HPDE6-E6E7 (cell line): ENCODE data around the gene CDH2.

Experiments used
- DNase-seq: peaks from one replicate; pipeline ENCODE4 v3.0.0; 2011; ENCODE audit warnings: missing footprints; ENCODE audit errors: extremely low spot score

Gene CDH2

DNA sequence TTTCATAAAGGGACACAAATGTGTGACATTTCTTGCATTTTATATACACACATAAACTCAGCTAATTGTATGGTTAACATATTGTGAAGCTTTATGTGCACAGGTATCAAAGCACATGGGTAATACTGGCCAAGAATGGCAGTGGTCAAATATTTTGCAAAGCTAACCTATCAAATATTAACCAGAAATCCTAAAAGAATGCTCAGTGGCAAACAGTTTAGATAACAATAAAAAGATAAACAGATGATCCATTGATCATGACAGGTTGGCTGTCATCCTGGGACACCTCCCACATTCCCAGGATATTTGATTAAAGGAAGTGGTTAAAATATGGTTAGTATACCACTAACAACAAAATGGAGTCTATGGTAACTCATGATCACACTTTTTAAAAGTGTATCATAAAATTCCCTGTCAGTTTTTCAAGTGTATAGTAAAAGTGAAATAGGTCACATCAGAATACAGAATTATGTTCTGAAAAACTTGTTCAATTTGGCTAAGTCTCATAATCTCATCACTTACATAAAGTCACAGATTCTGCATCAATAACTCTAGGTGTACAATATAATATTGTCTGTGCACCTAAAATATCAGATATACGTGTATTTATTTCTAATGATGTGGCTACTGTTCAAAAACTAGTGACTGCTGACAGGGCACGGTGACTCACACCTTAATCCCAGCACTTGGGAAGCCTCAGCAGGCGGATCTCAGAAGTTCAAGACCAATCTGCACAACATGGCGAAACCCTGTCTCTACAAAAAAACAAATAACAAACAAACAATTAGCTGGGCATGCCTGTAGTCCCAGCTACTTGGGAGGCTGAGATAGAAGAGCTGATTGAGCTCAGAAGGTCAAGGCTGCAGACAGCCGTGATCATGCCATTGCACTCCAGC lies 48.9 kb downstream of the CDH2 start:
- no peak for DNase-seq

DNA sequence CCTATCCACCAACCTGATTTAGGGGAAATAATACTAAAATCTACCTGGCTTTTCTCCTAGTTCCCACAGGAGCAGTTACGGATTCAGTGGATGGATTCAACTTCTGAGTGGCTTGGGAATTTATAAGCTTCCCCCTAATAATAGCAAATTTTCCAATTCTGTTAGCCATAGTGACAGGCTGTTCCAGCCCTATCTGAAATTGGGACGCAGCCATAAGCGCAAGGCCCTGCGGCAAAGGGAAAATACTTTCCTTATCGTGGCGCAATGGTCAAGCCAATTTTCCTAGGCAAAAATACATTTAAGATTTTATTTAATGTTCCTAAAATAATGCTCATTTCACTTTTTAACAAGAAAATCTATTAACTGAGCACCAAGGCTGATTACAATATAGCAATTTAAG lies 49.7 kb downstream of the CDH2 start:
- no peak for DNase-seq

- no peak for DNase-seq
Observed at GRCh38 chr18:28126768-28127167, 50.2 kb downstream of the CDH2 start.

DNA sequence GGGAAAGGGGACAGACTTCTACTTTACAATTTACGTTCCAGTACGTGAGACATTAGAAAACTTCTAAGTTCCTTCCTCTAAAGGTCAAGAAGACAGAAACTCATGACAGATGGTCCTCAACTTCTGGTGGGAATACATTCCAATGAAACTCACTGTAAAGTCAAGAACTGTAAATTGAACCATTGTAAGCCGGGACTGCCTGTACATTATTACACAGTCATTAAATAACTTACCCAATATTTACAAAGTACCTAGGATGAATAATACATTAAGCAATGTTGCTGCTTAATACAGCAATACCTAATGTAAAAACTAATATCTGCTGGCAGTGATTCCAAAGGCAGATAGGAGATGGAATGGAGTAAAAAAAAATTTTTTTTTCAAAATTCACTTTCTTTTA lies 51.9 kb downstream of the CDH2 start:
- no peak for DNase-seq

- DNase-seq, result no peak
Observed at GRCh38 chr18:28124131-28125029, 52.5 kb downstream of the CDH2 start.

DNA sequence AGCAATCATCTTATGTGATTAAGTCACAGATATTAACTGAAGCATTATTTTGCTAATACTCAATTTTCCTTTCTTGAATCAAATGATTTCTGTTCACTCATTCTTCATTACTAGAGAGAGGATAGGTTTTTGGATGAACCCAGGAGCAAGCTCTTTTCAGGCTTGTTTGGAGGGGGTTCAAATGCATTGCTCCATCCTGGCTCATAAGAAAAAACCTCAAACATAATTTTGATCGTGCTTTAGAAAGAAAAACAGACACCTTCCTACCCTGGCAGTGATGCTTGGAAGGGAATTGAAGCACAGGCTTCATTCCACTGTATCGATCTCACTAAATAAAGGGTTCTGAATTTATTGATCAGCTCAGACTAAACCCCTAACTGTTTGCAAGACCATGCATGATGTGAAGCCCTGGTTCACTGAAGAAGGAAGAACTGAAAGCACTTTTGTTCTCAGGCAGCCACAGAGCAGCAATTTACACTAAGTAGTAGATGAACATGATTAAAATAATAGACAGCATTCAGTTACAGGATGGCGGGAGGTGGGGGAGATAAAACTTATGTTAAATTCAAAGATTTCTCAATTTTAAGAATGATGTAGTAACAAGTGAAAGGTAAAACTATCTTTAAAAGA lies 53.4 kb downstream of the CDH2 start:
- no peak for DNase-seq

GRCh38 chr18:28120828-28121515 lies 56.0 kb downstream of the CDH2 start:
- DNase-seq, result no peak

DNA sequence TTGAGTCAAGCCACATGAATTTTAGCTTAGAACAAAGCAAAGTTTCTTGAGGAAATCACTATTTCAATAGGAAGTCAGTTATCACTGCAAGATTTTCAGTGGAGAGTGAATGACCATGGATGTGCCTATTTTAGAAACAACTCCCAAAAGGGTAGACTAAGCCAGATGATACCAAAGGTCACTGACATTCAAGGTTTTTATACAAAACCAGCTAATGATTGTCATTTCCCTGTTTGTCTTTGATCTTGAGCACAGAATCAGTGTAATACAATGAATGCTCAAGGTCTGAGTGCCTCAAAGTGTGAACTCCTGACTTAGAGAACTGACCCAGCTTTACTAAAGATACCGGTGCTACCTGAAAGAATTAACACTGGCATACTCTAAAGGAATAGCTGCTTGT lies 60.5 kb downstream of the CDH2 start:
- no peak for DNase-seq

DNA sequence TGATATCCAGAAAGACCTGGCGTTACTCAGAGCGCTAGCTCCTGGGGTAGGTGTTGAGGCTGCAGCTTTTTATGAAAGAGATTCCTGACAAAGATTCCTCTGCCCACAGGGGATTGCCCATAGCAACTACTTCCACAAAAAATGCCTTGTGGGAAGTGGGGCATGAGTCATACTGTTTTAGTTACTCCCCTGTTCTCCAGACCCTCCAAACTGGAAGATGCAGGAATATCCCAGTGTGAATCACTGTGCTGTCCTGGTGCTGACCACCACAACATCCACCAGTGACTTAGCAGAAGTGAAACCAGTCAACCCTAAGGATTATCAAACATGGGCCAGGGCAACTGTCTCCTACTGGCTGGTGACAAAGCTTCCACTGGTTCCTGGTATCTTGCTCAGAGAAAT lies 61.8 kb downstream of the CDH2 start:
- no peak for DNase-seq

GRCh38 chr18:28114472-28114871 lies 62.5 kb downstream of the CDH2 start:
- DNase-seq, result peak; percentile 10

GRCh38 chr18:28113271-28114029 lies 63.5 kb downstream of the CDH2 start:
- no peak for DNase-seq

- DNase-seq, result no peak
Observed at GRCh38 chr18:28112056-28112470, 64.9 kb downstream of the CDH2 start.

DNA sequence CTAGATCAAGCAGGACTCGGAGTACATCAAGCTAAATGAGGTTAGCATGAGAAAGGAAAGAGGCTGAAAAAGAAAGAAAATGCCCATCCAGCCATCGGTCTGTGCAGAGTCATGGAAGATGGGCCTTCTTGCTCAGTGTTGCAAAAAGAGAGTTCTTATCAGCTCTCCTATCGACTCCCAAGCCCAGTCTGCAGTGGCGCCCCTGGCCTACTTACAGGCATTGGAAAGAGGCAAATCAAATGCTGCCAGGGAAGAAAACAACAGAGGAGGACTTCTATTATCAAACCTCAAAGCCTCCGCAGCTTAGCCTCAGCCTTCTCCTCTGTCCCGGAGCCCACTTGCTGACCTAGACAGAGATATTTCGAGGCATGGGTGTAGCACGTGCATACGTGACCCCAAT lies 66.0 kb downstream of the CDH2 start:
- DNase-seq, result no peak

DNA sequence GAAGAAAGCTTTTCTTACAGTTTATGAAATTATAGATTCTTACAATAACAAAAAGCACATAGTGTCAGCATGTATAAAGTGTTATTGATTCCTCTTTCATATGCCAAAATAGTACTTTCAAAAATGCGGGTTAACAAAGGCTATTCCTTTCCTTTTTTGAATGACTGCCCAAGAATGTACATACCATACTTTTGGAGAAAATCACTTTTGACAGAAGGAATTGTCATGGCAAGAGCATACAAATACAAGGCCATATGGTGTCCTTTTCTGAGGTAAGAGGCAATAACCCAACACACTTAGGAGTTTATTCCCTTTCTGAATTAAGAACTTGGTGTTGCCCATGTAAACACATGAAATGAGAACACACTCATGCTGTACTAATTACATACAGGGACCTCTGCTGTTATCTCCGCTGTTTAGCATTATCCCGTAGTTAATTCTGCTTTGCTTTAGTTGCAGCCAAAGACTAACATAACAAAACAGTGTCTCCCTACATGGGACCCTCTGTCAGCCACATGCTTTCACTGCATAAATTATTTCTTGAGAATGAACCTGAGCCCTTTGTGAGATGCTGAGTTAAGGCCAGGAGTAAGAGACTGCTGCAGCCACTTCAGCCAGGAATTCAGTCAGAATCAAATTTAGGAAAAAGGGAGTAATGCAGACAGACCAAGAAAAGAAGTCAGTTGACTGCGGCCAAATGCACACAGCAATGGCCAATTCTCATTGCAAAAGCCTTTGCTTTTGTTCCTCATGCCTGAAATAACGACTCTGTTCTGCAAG lies 67.0 kb downstream of the CDH2 start:
- no peak for DNase-seq

- DNase-seq, result no peak
Observed at GRCh38 chr18:28108814-28109213, 68.1 kb downstream of the CDH2 start.

- no peak for DNase-seq
Observed at GRCh38 chr18:28108254-28108653, 68.7 kb downstream of the CDH2 start.

GRCh38 chr18:28099237-28099636 lies 77.7 kb downstream of the CDH2 start:
- no peak for DNase-seq

DNA sequence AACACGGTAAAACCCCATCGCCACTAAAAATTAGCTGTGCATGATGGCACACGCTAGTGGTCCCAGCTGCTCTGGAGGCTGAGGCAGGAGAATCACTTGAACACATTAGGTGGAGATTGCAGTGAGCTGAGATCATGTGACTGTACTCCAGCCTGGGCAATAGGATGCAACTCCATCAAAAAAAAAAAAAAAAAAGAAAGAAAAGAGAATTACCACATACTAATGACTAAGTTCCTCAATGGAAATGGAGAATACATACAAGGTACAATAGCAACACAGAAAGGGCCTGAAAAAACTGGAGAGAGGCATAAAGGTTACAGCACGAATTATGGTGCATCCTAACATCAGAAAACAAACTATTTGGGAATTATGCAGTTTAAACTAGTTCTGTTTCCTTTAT lies 81.3 kb downstream of the CDH2 start:
- DNase-seq, result no peak

- no peak for DNase-seq
Observed at GRCh38 chr18:28095041-28095440, 81.9 kb downstream of the CDH2 start.

GRCh38 chr18:28091197-28091596 lies 85.7 kb downstream of the CDH2 start:
- no peak for DNase-seq
